Stimulated activated CD8-positive, alpha-beta memory T cell treated with anti-CD3 and anti-CD28 coated beads, Interleukin-15, amount 100 ng/mL, for 24 hours (primary cell): ENCODE results near the gene MPC2.
A peak's percentile ranks its signal among the peaks of the same experiment; 100 is the strongest.

Experiments used
- DNase-seq: peaks from one replicate; pipeline ENCODE4 v3.0.0-alpha.2; 2020; ENCODE audit warnings: low read depth

MPC2 gene

DNA sequence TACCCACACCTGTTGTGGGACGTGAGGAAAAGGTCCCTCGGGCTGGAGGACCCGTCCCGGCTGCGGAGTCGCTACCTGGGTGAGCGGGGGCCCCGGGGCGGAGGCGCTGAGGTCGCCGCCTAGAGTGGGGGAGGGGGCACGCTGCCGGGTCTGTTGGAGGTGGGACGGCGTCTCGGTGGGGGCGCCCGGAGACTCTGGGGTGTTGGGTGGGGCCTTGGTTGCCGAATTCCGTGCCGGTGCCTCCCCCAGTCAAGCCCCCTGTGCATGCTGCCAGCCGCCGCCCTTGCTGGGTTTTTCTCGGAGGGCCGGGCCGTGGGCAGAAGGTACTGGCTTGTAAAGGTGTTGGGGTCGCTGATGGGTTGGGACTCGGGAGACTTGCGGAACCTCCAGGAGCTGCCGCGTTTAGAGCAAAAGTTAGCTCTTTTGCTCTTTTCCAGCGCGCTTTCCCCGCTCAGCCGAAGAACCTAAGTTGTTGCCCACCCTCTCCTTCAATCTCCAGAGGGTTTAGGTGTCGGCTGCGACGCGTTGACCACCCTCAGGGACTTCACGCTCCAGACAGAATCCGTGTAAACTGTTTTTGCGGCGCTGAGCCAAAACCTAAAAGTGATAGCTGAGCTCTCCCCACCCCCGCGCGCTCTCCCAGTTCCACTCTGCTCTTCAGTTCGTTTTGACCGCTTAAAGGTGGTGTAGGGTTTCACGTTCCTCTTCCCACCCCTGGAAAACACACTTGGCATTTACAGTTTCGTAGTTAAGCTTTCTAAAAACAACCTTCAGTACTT, at the start of gene MPC2:
MPC2 (minus strand) TSS at position 143 of the 779 bp plus-strand sequence. CDS start 1,231 bp downstream, outside the sequence.
- DNase-seq = peak; percentile 45

GRCh38 chr1:167984886-167985489, 48.1 kb upstream of the MPC2 start:
- no peak for DNase-seq

DNA sequence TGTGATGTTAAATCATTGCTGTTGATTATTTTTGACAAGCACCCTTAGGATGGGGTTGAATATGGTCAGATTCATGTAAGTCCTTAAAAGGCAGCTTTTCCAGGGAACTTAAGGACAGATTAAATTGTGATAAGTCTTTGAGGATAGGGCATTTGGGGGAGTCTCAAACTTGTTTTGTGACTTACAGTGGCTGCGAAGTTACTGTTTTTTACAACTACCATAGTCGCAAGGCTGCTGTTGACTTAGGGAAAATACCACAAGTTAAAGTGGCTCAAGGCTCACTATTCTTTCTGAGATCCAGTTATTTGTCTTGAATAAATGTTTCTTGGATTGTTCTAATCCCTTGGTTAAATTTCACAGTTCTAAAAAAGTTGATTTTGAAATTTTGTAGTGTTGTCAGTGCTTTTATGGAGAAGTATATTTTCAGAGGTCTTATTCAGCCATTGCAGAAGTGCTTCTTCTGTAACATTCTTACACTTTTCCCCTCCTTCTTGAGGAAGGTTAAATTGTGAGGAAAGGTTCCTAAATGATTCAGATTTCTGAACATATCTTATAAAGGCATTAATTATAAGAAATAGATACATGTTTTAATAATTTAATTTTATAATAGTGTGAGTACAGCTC, 47.0 kb upstream of the MPC2 start:
- no peak for DNase-seq

GRCh38 chr1:167981933-167982332, 45.1 kb upstream of the MPC2 start:
- DNase-seq = no peak

GRCh38 chr1:167977245-167977644, 40.4 kb upstream of the MPC2 start:
- DNase-seq = no peak

GRCh38 chr1:167974698-167975097, 37.8 kb upstream of the MPC2 start:
- no peak for DNase-seq

DNA sequence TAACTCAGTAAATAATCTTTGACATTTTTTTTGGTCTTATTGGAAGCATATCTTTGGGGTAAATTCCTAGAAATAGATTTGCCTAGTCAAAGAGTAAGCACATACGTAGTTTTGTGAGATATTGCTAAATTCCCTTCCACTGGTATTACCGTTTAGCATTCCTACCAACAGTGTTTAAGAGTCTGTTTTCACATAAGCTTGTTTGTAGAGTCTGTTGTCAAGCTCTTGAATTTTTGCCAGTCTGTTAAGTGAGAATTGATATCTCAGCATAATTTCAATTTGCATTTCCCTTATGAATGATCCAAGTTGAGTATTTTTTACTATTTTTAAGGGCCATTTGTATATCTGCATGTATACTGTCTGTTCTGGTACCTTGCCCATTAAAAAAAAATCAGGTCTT, 37.0 kb upstream of the MPC2 start:
- DNase-seq = no peak

DNA sequence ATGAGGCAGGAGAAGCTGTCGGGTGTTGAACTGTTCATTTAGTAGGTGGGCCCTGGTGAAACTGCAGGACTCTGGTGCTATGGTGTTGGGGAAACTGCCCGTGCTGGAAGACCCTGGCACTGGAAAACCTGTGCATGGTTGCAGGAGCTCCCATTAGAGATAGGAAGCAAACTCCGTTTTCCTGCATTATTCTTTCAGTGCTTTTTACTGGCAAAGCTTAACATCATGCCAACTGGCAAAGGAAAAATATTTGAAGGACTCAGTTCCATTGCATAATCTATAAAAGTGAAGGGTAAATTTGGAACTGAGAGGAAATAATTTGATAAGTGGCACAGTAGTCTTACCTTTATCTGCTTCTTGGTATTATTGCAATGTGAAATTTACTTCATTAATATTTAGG, 31.7 kb upstream of the MPC2 start:
- DNase-seq = no peak

GRCh38 chr1:167966050-167966449, 29.2 kb upstream of the MPC2 start:
- DNase-seq = no peak

DNA sequence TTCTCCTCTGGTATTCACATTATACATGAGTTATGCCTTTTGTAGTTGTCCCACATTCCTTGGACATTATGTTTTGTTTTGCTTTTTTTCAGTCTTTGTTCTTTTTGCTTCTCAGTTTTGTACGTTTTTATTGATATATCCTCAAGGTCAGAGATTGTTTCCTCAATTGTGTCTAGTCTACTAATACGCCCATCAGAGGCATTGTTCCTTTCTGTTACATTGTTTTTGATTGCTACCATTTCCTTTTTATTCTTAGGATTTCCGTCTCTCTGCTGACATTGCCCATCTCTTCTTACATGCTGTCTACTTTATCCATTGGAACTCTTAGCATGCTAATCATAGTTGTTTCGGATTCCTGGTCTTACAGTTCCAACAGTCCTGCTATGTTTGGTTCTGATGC, 27.8 kb upstream of the MPC2 start:
- no peak for DNase-seq

DNA sequence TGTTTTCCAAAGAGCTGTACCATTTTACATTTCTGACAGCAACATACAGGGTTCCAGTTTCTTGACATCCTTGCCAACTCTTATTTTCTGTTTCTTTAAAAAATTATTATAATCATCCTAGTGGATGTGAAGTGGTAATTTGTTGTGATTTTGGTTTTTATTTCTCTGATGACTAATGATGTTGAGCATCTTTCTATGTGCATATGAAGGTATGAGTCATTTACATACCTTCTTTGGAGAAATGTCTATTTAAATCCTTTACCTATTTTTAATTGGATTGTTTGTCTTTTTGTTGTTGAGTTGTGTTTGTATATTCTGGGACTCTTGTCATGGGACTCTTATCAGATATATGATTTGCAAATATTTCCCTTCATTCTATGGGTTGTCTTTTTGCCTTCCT, 20.8 kb upstream of the MPC2 start:
- DNase-seq = no peak

- no peak for DNase-seq
Measured at GRCh38 chr1:167955915-167956314, 19.0 kb upstream of the MPC2 start.

DNA sequence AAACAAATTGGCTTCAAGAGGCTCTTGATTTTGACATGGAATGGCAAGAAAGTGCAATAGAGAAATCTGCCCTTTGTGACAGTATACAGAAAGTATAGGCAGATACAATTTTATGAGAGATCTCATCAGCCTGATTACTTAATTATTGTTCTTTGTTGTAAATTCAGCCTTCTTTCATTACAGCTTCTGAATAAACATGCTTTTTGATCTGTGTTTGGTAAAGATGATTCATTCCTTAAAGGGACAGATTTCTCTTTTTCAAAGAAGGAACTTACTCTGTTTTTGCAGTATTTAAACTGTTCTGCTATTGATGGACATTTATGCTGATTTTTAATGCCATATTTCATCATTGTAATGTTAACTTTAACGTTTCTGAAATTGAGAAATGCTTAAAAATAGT, 13.7 kb upstream of the MPC2 start:
- no peak for DNase-seq

GRCh38 chr1:167949785-167950184, 12.9 kb upstream of the MPC2 start:
- no peak for DNase-seq

GRCh38 chr1:167947733-167948132, 10.9 kb upstream of the MPC2 start:
- no peak for DNase-seq

- DNase-seq = no peak
Measured at GRCh38 chr1:167943541-167943940, 6.7 kb upstream of the MPC2 start.

- no peak for DNase-seq
Measured at GRCh38 chr1:167940264-167940663, 3.4 kb upstream of the MPC2 start.

GRCh38 chr1:167938080-167938636, 1.3 kb upstream of the MPC2 start:
- no peak for DNase-seq

- no peak for DNase-seq
Measured at GRCh38 chr1:167937709-167938010, 788 bp upstream of the MPC2 start.

DNA sequence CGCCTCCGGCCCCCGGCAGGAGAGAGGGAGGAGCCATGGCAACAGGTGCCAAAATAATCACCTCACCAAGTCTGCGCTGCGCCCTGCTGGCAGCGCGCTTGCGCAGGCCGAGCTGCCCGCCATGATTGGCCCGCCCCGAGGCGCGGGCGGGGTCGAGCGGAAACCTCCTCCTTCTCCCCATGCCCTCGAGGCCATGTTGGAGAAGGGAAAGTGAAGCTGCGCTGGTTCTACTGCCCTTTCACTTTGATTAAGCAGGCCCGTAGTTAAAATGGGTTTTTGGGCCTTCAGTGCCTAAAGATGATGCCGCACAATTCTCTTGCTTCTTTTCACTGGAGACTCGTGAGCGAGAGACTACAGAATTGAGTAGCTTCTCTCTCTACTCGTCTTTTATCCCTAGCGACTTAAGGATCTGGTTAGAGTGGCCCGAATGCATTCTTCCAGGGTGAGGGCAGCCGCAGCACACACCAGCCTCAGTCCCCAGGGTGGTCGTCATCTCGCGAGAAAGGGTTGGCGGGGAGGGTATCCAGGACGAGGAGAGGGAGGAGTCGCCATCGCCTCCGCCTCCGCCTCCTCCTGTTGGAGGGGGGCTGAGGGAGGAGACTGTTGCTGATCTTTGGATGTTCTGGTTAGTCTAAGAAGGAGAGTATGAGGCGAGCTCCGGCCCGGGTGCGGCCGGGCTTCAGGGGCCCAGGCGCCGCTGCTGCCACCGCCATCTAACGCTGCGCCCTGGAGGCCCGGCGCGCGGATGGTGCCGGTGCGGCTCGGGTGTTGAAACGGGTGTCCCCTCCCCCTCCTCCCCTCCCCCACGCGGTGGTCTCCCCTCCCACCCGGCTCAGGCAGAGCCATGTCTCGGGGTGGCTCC, 573 bp downstream of the MPC2 start, which contains the start of gene DCAF6:
DCAF6 (plus strand) TSS at position 616 of the 862 bp plus-strand sequence; CDS start at position 845, 229 bp downstream.
- peak; percentile 80 for DNase-seq

DNA sequence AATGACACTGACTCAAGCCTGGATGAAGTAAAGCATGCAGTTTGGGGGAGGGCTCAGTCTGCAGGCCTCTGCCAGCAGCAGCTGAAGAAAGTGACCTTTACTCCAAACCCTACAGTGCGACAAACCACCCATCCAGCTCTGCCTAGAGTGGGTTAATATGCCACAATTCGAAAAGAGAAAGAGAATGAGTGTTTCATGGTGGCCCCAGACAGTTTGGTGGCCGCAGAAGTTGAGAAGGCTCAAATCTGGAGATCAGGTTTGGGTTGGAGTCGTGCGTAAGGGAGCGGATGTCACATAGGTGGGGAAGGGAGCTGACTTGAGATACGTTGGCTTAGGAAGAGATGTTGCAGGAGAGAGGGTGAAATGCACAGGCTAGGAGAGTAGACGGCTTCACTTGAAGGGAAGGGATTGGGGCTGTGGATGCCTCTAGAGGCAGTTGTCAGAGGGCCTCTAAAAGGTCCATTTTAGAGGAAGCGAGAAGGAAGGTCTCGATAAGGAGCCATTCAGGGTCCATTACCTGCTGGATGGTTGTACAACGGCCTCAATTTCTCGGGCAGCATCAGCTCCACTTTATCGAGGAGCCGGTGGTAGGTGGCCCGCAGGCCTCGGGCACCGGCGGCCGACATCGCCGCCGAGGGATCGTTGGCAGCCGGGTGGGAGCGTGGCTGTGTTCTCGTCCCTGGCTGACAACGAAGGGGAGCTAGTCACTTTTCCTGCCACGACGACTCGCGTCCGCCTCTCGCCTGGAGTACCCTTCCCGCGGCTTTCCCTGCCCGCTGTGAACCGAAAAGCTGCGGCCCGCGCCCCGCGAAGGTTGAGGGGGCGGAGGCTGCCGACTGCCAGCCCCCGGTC, 1.4 kb downstream of the MPC2 start:
- peak; percentile 8 for DNase-seq
